LNCaP clone FGC (cell line): Measurements from ENCODE around the gene STAT5B.

ENCODE experiments used
- DNase-seq: peaks from one replicate; pipeline ENCODE4 v3.0.0-alpha.2; 2011; ENCODE audit warnings: low read depth
- H3K4me3 ChIP-seq: 2 replicates; pipeline ENCODE4 v1.5.1; 2011; ENCODE audit warnings: mild to moderate bottlenecking, low read depth, low read length, control low read depth
- CTCF ChIP-seq: IDR thresholded peaks from 2 replicates; pipeline ENCODE4 v1.5.1; 2012; ENCODE audit warnings: mild to moderate bottlenecking; ENCODE audit not compliant: control insufficient read depth, insufficient read depth; ENCODE audit errors: extremely low read depth

Gene STAT5B

DNA sequence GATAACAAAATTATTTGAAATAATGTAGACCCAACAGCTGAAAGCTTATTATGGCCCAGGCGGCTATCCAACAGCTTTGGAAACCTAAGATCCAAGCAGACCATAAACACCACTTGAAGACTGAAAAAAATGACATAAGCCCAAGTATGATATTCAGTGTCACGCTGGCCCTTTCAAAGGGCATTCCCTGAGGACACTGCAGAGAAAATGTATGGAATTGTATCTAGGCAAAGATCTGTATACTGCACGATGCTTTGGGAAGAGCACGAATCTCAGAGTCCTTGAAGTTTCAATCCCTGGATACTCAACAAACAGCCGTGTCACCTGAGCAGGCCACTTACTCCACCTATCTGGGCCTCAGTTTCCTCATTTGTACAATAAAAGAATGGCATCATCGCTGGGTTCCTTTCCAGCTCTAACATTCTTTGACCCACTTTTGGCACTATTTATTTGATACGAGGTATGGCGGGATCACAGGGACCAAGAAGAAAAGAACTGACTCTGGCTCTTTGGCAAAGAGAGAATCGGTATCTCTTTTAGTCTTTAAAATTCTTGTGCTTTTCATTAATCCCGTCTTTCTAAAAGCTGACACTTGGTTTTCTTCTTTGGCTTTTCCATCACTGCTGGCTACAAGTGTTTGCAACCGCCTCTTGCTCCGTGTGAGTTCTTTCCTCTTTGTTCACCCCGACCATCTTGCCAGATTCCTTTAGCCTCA is 1.2 kb downstream of the STAT5B start:
- DNase-seq = no peak
- H3K4me3 ChIP-seq = peak overlapping the region; percentile 77
- TF ChIP-seq CTCF = no peak

DNA sequence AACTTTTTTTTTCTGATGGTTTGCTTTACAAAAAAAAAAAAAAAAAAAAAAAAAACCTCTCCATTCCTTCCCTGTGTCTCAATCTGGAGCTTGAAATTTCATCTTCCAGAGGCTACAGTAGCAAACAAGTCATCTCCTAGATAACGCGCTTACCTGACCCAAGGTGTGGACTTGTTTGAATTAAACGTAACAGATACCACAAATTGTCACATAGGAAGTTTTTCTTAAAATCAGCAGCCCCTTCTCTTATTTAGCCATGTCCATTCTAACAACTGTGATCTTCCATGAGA is 2.0 kb downstream of the STAT5B start:
- no peak for DNase-seq
- no peak for TF ChIP-seq CTCF
- no peak overlapping the region for H3K4me3 ChIP-seq

DNA sequence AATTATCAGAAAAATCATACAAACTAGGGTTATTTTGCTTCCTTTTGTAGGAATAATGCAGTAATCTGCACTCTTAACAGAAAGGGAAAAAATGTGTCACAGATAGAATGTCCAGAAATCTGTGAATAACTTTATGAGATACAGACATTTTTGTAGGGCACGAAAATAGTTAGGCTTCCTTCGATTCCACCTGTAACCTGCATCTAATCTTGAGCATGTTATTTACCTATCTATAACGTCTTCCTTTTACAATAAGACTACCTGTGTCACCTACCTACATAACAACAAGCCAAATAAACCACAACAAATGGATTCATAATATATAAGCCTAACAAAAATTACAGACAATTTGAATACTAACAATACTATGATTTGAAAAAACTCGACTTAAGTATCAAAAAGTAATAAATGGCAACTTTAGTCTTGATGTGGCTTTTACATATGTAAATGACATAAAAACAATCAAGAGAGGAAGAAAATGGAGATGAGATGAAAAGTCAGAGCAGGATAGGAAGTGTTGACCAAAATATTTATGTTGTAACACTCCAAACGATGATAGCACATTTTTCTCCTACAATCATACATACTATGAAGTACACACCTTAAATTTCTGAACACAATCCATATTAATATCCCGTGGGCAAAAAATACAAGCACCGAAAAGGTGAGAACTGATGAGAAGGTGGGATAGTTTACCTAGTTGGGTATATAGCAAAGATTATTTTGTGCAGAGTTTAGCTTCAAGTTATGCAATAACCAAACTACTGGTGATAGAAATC is 2.5 kb downstream of the STAT5B start:
- no peak overlapping the region for H3K4me3 ChIP-seq
- no peak for DNase-seq
- TF ChIP-seq CTCF = no peak

DNA sequence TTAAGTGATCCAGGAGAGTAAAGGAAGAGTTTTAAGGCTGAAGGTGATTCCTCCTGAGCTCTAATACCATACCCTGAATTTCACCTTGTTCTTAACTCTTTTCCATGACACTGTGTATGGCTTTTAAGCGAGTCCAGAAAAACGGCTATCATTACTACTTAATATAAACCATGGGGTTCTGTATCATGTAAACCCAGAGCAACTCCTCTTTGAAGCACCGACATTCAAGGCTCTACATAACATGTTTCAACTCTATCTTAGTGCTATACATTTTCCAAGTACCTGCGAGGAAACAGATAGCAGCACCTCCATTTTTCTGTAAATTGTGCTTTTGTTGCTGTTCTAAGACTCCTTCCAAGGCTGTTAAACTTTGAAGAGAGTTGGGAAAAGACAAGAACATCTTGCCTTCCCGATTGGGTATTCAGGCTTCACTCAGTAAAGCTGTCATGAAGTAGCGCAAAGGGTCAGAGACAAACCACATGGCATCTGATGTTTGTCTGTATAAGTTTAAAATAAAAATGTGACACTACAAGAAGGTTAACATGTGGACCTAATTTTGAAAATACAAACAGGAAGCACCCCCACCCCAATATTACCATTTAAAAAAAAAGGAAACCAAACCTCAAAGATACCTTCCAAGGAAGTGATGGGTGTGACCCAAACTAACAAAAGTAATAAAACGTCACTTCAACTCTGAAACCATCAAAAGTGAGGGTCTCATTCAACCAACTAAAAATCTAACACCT is 3.9 kb downstream of the STAT5B start:
- TF ChIP-seq CTCF = no peak
- DNase-seq = no peak
- H3K4me3 ChIP-seq = no peak overlapping the region

GRCh38 chr17:42271779-42272035 is 4.5 kb downstream of the STAT5B start:
- no peak overlapping the region for H3K4me3 ChIP-seq
- DNase-seq = no peak
- no peak for TF ChIP-seq CTCF

GRCh38 chr17:42271006-42271778 is 5.0 kb downstream of the STAT5B start:
- no peak for DNase-seq
- H3K4me3 ChIP-seq = no peak overlapping the region
- TF ChIP-seq CTCF = no peak
